K562 (cell line): ENCODE data around the gene RSU1. TPM values are rescaled to one million over a fixed set of nuclear protein-coding genes. Genes with fewer than 3 reads are reported as not detected.

Source experiments
- SAFB ChIP-seq: fragments of 200-400 bp; formaldehyde crosslinking; IDR thresholded peaks from 2 replicates; pipeline ENCODE4 v1.6.1; 2017; ENCODE audit warnings: low read depth, low read length, borderline replicate concordance
- ZBTB17 ChIP-seq: fragments of 450-650 bp; formaldehyde crosslinking; IDR thresholded peaks from 2 replicates; pipeline ENCODE4 v1.4.0; 2020; ENCODE audit warnings: mild to moderate bottlenecking
- ZNF174 ChIP-seq: fragments of 250-450 bp; sonication (Bioruptor Pico); IDR thresholded peaks from 2 replicates; pipeline ENCODE4 v1.4.0; 2020; ENCODE audit warnings: mild to moderate bottlenecking
- polyA plus RNA-seq, 8 experiments: library from polyadenylated mRNA; depleted of rRNA in 4 of 8; stranded (reverse) in 5 of 8; unstranded in 3 of 8; fragments of >200 nt; fragmentation: Nextera tagmentation in 2 of 8; fragmentation: Illumina TruSeq in 1 of 8; extraction: Ambion mirVana in 2 of 8; extraction: Trizol in 1 of 8; gene quantifications; 2 replicates each; pipeline versions ENCODE4 v1.2.1 to v1.2.3, GENCODE V29; 2011 to 2014; ENCODE audit warnings: inconsistent platforms in 1 of 8, missing spikeins in 1 of 8
- total RNA-seq, 7 experiments: library from RNA; depleted of rRNA in 6 of 7; stranded (reverse); fragments of >200 nt in 6 of 7; fragmentation: Illumina TruSeq in 2 of 7; extraction: Trizol in 2 of 7; gene quantifications; 2 replicates each; pipeline versions ENCODE4 v1.2.1 to v1.2.3, GENCODE V29; 2011 to 2021; ENCODE audit warnings: low replicate concordance in 1 of 7
- TF ChIP-seq, protein P1 (sequence below), 2 experiments: fragments of 450-650 bp in 1 of 2; sonication (generic) in 1 of 2; formaldehyde crosslinking in 1 of 2; IDR thresholded peaks; 2 replicates each; pipeline versions ENCODE4 v1.7.1 to v1.9.0; 2016 to 2022; ENCODE audit warnings: inconsistent platforms in 1 of 2, mild to moderate bottlenecking in 1 of 2, missing genetic modification reagents in 1 of 2
- TF ChIP-seq, protein P2 (sequence below), 2 experiments: IDR thresholded peaks; 2 replicates each; pipeline ENCODE4 v1.6.1; 2012; ENCODE audit warnings: improper control_type of control experiment in 2 of 2, low read depth in 2 of 2, low read length in 2 of 2, borderline replicate concordance in 1 of 2

RSU1 gene
- total and polyA plus RNA-seq, 9 of the 15 experiments (the other 6 are each of a cell fraction or from before 2014, with no cell fraction given): 18.8 to 67.3 (median 31.5) TPM

DNA sequence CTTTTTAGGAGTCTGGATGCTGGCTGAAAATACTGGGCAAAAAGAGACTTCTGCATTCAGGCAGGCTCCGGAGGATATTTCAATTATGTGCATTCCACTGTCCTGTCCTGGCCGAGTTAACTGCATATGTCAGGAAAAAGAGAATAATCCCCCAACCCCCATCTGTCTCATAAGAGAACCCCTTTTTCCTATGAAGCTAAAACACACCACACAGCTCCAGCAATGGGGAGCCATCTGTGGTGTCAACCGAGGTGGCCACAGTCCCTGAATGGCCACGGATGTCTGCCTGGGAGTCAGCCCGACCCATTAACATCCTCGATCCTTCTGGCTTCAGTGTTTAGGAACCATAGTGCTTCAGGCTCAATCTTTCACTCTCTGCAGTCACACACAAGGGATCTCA lies 70.4 kb downstream of the RSU1 start (continued):
- TF ChIP-seq ZBTB17 (CRISPR knock-in tag) (no peak), ZNF174 (no peak), SAFB (no peak)
- TF ChIP-seq, protein P1, sequence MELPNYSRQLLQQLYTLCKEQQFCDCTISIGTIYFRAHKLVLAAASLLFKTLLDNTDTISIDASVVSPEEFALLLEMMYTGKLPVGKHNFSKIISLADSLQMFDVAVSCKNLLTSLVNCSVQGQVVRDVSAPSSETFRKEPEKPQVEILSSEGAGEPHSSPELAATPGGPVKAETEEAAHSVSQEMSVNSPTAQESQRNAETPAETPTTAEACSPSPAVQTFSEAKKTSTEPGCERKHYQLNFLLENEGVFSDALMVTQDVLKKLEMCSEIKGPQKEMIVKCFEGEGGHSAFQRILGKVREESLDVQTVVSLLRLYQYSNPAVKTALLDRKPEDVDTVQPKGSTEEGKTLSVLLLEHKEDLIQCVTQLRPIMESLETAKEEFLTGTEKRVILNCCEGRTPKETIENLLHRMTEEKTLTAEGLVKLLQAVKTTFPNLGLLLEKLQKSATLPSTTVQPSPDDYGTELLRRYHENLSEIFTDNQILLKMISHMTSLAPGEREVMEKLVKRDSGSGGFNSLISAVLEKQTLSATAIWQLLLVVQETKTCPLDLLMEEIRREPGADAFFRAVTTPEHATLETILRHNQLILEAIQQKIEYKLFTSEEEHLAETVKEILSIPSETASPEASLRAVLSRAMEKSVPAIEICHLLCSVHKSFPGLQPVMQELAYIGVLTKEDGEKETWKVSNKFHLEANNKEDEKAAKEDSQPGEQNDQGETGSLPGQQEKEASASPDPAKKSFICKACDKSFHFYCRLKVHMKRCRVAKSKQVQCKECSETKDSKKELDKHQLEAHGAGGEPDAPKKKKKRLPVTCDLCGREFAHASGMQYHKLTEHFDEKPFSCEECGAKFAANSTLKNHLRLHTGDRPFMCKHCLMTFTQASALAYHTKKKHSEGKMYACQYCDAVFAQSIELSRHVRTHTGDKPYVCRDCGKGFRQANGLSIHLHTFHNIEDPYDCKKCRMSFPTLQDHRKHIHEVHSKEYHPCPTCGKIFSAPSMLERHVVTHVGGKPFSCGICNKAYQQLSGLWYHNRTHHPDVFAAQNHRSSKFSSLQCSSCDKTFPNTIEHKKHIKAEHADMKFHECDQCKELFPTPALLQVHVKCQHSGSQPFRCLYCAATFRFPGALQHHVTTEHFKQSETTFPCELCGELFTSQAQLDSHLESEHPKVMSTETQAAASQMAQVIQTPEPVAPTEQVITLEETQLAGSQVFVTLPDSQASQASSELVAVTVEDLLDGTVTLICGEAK (IDR thresholded peaks at IDR 0.05): no peak
- TF ChIP-seq, protein P1 (CRISPR knock-in tag; IDR thresholded peaks at IDR 0.05): no peak
- TF ChIP-seq, protein P2, sequence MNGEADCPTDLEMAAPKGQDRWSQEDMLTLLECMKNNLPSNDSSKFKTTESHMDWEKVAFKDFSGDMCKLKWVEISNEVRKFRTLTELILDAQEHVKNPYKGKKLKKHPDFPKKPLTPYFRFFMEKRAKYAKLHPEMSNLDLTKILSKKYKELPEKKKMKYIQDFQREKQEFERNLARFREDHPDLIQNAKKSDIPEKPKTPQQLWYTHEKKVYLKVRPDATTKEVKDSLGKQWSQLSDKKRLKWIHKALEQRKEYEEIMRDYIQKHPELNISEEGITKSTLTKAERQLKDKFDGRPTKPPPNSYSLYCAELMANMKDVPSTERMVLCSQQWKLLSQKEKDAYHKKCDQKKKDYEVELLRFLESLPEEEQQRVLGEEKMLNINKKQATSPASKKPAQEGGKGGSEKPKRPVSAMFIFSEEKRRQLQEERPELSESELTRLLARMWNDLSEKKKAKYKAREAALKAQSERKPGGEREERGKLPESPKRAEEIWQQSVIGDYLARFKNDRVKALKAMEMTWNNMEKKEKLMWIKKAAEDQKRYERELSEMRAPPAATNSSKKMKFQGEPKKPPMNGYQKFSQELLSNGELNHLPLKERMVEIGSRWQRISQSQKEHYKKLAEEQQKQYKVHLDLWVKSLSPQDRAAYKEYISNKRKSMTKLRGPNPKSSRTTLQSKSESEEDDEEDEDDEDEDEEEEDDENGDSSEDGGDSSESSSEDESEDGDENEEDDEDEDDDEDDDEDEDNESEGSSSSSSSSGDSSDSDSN (IDR thresholded peaks at IDR 0.05; ENCODE audit: borderline replicate concordance in 1 of 2, low read depth in 2 of 2, low read length in 2 of 2): no peak
